ENCODE measurements around the gene GRK4.

GRK4 gene

DNA sequence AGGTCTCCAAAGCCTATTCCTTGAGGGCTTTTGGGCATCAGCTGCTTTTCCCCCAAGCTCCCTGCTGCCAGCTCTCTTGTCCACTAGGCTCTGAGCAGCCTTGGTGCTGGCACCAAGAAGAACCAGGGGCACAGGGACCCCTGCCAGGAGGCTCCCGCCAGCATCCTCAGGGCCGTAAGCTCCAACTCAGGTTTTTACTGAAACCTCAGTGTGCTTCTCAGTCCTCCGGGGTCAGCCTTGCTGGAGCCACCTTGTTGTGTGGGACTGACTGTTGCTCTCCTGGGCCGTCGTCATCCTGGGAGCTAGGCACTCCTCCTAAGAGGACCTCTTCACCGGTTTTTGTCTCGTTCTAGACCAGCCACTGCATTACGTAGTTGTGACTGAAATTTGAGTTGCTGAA lies 39.1 kb upstream of the GRK4 start:
- H3K27me3 ChIP-seq (ENCODE audit: insufficient read depth, poor library complexity, severe bottlenecking) = no peaks in the 10 kb centered on the region
- no peak for TF ChIP-seq GABPA (IDR thresholded peaks at IDR 0.05; ENCODE audit: low read depth)
- TF ChIP-seq, protein P1, sequence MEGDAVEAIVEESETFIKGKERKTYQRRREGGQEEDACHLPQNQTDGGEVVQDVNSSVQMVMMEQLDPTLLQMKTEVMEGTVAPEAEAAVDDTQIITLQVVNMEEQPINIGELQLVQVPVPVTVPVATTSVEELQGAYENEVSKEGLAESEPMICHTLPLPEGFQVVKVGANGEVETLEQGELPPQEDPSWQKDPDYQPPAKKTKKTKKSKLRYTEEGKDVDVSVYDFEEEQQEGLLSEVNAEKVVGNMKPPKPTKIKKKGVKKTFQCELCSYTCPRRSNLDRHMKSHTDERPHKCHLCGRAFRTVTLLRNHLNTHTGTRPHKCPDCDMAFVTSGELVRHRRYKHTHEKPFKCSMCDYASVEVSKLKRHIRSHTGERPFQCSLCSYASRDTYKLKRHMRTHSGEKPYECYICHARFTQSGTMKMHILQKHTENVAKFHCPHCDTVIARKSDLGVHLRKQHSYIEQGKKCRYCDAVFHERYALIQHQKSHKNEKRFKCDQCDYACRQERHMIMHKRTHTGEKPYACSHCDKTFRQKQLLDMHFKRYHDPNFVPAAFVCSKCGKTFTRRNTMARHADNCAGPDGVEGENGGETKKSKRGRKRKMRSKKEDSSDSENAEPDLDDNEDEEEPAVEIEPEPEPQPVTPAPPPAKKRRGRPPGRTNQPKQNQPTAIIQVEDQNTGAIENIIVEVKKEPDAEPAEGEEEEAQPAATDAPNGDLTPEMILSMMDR (IDR thresholded peaks at IDR 0.05; ENCODE audit: insufficient read depth, low read length) = no peak
- no peak for TF ChIP-seq SPI1 (IDR thresholded peaks at IDR 0.05; ENCODE audit: borderline replicate concordance, low read depth)
- TF ChIP-seq POLR2AphosphoS5 (IDR thresholded peaks at IDR 0.05; ENCODE audit: low read depth) = no peak
- TF ChIP-seq, protein P2, sequence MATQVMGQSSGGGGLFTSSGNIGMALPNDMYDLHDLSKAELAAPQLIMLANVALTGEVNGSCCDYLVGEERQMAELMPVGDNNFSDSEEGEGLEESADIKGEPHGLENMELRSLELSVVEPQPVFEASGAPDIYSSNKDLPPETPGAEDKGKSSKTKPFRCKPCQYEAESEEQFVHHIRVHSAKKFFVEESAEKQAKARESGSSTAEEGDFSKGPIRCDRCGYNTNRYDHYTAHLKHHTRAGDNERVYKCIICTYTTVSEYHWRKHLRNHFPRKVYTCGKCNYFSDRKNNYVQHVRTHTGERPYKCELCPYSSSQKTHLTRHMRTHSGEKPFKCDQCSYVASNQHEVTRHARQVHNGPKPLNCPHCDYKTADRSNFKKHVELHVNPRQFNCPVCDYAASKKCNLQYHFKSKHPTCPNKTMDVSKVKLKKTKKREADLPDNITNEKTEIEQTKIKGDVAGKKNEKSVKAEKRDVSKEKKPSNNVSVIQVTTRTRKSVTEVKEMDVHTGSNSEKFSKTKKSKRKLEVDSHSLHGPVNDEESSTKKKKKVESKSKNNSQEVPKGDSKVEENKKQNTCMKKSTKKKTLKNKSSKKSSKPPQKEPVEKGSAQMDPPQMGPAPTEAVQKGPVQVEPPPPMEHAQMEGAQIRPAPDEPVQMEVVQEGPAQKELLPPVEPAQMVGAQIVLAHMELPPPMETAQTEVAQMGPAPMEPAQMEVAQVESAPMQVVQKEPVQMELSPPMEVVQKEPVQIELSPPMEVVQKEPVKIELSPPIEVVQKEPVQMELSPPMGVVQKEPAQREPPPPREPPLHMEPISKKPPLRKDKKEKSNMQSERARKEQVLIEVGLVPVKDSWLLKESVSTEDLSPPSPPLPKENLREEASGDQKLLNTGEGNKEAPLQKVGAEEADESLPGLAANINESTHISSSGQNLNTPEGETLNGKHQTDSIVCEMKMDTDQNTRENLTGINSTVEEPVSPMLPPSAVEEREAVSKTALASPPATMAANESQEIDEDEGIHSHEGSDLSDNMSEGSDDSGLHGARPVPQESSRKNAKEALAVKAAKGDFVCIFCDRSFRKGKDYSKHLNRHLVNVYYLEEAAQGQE (IDR thresholded peaks at IDR 0.05; ENCODE audit: insufficient replicate concordance, low read depth) = no peak
- no peak for DNase-seq (ENCODE audit: low read depth in 1 of 2, low spot score in 1 of 2)
- H3K4me3 ChIP-seq (replicated peaks; ENCODE audit: insufficient read depth, low read length) = no peak overlapping the region
- no peak overlapping the region for H3K27ac ChIP-seq (replicated peaks)

DNA sequence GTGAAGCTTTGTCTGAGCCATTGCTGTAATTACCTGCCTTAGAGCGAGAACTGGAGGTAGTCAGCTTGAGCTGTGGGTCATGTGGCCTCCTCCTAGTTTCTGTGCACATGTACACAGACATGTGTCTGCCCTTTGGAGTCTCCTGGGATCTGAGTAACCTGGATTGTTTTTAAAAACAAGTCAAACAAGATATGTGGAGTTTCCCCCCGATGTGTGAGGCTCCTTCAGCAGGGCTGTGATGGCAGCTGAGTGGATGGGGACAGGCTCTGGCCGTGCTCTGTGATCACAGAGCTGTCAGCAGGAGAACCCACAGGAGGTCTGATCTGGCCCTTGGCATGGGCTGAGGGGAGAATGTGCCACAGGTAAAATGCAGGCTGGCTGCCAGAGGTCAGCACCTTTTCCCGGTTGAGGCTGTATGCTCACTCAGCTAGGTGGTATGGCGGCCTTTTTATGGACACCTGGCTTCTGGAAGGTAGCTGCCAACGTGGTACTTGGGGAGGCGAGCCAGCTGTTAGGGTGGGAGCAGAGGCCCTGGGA lies 38.5 kb upstream of the GRK4 start:
- no peaks in the 10 kb centered on the region for H3K27me3 ChIP-seq (ENCODE audit: insufficient read depth, poor library complexity, severe bottlenecking)
- H3K27ac ChIP-seq (replicated peaks) = no peak overlapping the region
- DNase-seq (ENCODE audit: low read depth in 1 of 2, low spot score in 1 of 2) = no peak
- TF ChIP-seq GABPA (IDR thresholded peaks at IDR 0.05; ENCODE audit: low read depth) = no peak
- no peak for TF ChIP-seq SPI1 (IDR thresholded peaks at IDR 0.05; ENCODE audit: borderline replicate concordance, low read depth)
- TF ChIP-seq, protein P1 (IDR thresholded peaks at IDR 0.05; ENCODE audit: insufficient read depth, low read length) = no peak
- no peak for TF ChIP-seq POLR2AphosphoS5 (IDR thresholded peaks at IDR 0.05; ENCODE audit: low read depth)
- TF ChIP-seq, protein P2 (IDR thresholded peaks at IDR 0.05; ENCODE audit: insufficient replicate concordance, low read depth) = no peak
- no peak overlapping the region for H3K4me3 ChIP-seq (replicated peaks; ENCODE audit: insufficient read depth, low read length)

DNA sequence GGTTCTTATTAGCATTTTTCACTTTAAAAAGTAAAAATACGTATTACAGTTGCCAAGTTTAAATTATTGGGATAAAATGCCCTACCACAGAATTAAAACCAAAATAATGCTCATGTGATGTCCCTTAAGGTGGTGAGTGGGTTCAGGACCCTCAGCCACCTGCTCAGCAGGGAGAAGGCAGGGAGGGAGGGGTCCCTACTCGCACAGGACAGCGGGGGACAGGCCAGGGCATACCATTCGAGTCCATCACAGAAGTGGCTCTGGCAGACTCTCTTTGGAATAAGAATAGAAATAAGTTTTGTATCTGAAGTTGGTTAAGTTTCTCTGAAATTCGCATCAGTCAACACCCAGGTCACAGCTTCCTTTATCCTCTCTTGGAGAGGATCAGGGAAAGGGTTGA lies 37.9 kb upstream of the GRK4 start:
- Histone ChIP-seq H3K27me3 (ENCODE audit: insufficient read depth, poor library complexity, severe bottlenecking) (no peaks in the 10 kb centered on the region), H3K27ac (replicated peaks) (no peak overlapping the region), H3K4me3 (replicated peaks; ENCODE audit: insufficient read depth, low read length) (no peak overlapping the region)
- DNase-seq (ENCODE audit: low read depth in 1 of 2, low spot score in 1 of 2) = no peak
- TF ChIP-seq, protein P2 (IDR thresholded peaks at IDR 0.05; ENCODE audit: insufficient replicate concordance, low read depth) = no peak
- TF ChIP-seq POLR2AphosphoS5 (IDR thresholded peaks at IDR 0.05; ENCODE audit: low read depth) (no peak), SPI1 (IDR thresholded peaks at IDR 0.05; ENCODE audit: borderline replicate concordance, low read depth) (no peak), GABPA (IDR thresholded peaks at IDR 0.05; ENCODE audit: low read depth) (no peak)
- TF ChIP-seq, protein P1 (IDR thresholded peaks at IDR 0.05; ENCODE audit: insufficient read depth, low read length) = no peak

Measured in HL-60 (cell line).